ENCODE measurements around the gene UNKL.

- TF ChIP-seq EZH2 (IDR thresholded peaks at IDR 0.05; ENCODE audit: insufficient read depth, poor library complexity, severe bottlenecking) (no peak), EZH2phosphoT487 (IDR thresholded peaks at IDR 0.05; ENCODE audit: insufficient read depth, low read depth) (no peak)
Observed at GRCh38 chr16:1433756-1434155, 19.3 kb upstream of the UNKL start.

Measured in GM23248 (cell line).